ENCODE measurements around the gene NOL4L.

The NOL4L gene

DNA sequence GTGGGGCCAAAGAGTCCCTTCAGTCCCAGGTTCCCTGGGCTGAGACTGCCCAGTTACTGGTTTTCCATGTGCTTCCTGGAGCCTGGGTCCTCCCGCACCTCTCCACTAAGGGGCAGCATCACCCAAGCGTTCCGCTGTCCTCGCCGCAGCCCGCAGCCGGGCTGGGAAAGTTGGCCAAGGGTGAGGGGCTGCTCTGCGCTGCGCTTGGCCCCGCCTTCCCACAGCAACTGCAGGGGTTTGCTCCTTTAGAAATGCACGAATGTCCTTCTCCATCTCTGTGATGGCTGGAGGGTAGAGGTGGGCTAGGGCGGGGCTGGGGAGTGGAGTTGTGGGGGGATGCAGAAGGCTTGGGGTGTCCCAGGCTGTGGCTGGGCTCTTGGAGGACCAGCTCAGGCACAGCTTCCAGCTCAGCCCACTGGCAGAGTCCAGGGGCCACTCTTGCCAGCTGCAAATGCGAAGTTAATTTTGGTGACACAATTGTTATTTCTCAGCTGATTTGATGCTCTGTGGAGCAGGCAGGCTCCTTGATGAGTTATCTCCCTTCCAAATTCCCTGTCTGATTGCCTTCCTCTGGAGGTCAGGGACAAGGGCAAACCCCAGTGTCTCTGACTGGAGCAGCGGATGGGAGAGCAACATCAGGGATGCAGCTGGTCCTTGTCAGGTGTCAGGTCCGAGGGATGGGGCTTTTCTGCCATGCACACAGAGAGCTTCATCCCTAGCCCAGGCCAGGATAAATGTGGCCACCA lies 63.2 kb downstream of the NOL4L start:
- Mint-ChIP-seq H3K4me1 (peaks cover 35% of the 10 kb centered on the region), H3K36me3 (peaks cover 7% of the 10 kb centered on the region), H3K9me3 (no peaks in the 10 kb centered on the region), H3K27me3 (no peaks in the 10 kb centered on the region), H3K27ac (no peak overlapping the region), H3K4me3 (peak overlapping the region; percentile 38)
- ATAC-seq (ENCODE audit: low read depth), result peak; percentile 82
- peak; percentile 61 to 68 for DNase-seq (ENCODE audit: low spot score in 2 of 2)

DNA sequence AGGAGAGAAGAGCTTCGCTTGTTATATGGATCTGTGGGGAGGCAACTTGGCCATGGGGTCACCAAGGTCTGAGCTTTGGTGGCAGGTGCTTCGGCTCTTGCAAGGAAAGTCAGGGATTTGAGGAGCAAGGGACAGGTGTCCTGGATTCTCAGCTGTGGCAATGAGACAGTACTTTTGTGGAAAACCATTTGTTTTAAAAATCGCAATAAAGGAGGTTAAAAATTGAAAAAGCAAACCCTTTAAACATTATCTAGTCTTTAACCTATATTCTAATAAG lies 64.3 kb downstream of the NOL4L start:
- Mint-ChIP-seq H3K27ac (no peak overlapping the region), H3K4me3 (no peak overlapping the region), H3K9me3 (no peaks in the 10 kb centered on the region)

DNA sequence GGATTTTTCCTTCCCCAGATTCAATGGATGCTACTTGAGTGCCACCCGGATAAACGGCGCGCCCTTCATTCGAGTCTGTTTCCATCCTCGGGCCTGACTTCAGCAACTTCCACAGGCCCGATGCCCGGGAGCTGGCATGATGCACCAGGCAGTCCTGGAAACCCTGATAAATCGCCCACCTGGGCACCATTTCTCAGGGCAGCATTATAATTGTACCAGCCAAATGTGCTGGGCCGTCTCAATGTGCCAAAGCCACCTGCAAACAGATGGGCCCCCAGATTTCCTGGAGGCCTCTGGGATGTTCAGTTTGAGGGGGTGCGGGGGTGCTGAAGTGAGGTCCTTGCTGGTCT lies 65.8 kb downstream of the NOL4L start:
- H3K4me1 Mint-ChIP-seq, result peaks cover 18% of the 10 kb centered on the region
- H3K4me3 Mint-ChIP-seq, result no peak overlapping the region
- ATAC-seq (ENCODE audit: low read depth), result no peak
- no peak overlapping the region for H3K27ac Mint-ChIP-seq
- H3K27me3 Mint-ChIP-seq, result no peaks in the 10 kb centered on the region
- no peak for DNase-seq (ENCODE audit: low spot score in 2 of 2)
- H3K36me3 Mint-ChIP-seq, result peaks cover 21% of the 10 kb centered on the region
- H3K9me3 Mint-ChIP-seq, result no peaks in the 10 kb centered on the region

More for the DNA sequence above, 64.3 kb downstream of the NOL4L start:
- peaks cover 13% of the 10 kb centered on the region for H3K36me3 Mint-ChIP-seq
- no peak for DNase-seq (ENCODE audit: low spot score in 2 of 2)
- peaks cover 29% of the 10 kb centered on the region for H3K4me1 Mint-ChIP-seq
- ATAC-seq (ENCODE audit: low read depth), result no peak
- H3K27me3 Mint-ChIP-seq, result no peaks in the 10 kb centered on the region

DNA sequence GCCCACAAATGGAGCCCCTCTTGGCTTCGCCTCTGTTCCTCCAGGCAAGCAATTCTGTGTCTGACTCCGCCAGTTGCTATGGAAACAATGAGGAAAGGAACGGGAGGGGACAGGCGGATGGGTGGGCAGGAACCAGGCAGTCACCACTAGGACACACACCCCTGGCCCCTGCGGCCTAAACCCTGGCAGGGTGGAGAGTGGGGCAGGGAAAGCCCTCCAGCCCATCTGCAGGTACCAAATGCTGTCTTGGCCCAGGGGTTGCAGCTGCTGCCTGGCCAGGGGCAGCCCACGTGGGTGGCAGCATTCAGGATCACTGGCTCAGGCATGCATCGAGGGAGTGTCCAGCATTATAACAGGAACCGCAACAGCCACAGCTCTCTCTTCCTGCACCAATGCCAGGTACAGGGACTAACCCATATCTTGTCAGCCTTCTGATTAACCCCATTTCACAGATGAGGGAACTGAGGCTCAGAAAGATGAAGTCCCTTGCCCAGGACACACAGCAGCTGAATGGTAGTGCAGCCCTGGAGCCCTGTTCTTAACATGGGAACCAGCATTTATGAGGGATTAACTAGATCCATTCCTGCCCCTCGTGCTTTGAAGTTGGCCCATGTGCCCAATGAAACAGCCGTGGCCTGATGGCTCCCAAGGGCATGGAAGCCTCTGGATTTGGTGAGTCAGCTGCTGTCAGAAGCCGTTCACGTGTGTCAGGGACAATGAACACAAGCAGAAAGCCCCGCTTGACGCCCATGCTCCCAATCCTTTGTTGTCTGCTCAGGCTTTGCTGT lies 66.3 kb downstream of the NOL4L start:
- ATAC-seq (ENCODE audit: low read depth), result no peak
- Mint-ChIP-seq H3K27me3 (no peaks in the 10 kb centered on the region), H3K4me3 (no peak overlapping the region), H3K36me3 (peaks cover 20% of the 10 kb centered on the region), H3K4me1 (peaks cover 16% of the 10 kb centered on the region), H3K9me3 (no peaks in the 10 kb centered on the region), H3K27ac (no peak overlapping the region)
- DNase-seq (ENCODE audit: low spot score in 2 of 2), result no peak

DNA sequence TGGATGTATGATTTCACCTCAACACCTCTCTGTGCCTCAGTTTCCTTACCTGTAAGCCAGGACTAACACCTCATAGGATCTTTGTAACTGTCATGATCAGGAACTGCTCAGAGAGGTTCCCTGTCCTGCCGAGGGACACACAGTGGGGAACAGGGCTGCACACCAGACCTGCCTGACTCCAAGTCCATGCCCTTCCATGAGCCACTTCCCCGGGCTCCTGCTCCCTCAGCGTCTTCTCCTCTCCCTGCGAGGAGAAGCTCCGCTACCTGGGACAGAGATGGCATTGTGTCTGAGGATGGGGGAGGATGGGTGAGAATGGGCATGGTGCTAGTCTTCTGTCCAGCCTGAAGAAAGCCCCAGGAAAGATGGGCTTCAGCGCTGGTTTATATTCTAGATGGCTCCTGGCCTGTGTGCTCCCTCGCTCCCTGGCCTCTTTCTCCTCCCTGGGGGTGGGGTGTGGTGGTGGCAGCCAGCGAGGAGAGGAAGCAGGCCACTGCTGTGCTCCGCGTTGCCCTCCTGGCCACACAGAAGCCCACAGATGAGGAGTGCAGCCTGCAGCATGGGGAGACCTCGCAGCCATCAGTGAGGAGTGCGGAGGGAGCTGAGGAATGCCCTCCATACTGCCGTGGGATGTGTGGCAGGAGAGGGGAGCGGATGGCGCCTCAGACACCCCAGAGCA lies 67.1 kb downstream of the NOL4L start:
- Mint-ChIP-seq H3K4me1 (peaks cover 13% of the 10 kb centered on the region), H3K27me3 (no peaks in the 10 kb centered on the region), H3K4me3 (no peak overlapping the region), H3K9me3 (no peaks in the 10 kb centered on the region), H3K36me3 (peaks cover 21% of the 10 kb centered on the region), H3K27ac (no peak overlapping the region)
- ATAC-seq (ENCODE audit: low read depth) (no peak), DNase-seq (ENCODE audit: low spot score in 2 of 2) (no peak)

DNA sequence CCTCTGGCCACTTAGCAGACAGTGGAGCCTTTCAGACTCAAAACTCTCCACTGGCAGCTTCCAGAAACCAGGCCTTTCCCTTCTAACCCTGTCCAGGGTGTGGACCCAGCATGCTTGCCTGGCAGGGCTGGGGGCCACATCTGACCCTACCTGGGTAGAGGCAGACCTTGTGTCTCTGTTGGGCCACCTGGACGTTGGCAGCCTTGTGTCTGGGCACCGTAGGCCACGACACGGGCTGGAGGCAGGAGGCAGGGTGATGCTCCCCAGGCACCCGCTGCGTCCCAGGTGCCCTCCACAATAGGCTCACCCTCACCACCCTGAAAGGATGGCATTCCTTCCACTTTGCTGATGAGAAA lies 67.6 kb downstream of the NOL4L start:
- Mint-ChIP-seq H3K4me1 (peaks cover 9% of the 10 kb centered on the region), H3K27me3 (no peaks in the 10 kb centered on the region), H3K4me3 (no peak overlapping the region), H3K36me3 (peaks cover 21% of the 10 kb centered on the region), H3K9me3 (no peaks in the 10 kb centered on the region), H3K27ac (no peak overlapping the region)
- ATAC-seq (ENCODE audit: low read depth) (no peak), DNase-seq (ENCODE audit: low spot score in 2 of 2) (no peak)

DNA sequence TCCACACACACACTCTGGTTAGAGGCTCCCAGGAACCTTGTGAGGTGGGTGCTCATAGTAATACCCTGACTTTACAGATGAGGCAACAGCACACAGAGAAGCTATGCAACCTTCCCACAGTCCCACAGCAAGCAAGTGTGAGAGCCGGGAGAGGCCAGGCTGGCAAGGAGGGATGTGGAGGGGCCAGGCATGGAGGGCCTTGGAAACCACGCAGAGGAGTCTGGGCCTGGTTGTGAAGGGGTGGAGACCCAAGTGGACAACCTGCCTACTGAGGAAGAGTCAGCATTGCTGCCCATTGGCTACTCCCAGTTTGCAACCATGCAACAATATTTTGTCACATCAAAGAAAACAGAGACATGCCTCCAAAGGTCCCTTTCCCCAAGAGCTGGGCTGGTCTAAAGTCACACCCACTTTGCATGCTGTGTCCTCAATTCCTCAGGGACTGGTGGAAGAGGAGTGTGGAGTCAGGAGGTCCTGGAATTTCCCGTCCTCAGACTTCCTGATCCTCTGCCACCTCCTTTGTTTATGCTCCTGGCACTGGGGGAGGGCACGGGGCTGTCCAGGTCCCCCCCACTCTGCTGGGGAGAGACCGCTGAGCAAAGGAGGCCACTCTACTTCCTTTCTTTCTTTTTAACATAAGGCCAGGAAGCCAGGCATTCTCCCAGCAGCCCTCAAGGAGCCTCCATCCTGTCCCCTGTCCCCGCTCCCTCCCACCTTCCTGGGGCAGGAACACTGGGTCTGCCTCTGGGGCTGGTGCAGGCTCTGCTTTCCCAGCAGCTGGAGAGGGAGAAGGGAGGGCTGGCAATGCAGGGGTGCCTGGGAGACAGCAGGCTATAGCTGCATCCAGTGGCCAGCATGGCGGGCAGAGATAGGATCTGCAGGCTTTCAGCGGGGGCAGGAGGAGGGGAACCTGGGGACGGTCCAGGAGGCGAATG lies 68.3 kb downstream of the NOL4L start:
- ATAC-seq (ENCODE audit: low read depth) (no peak), DNase-seq (ENCODE audit: low spot score in 2 of 2) (no peak)
- Mint-ChIP-seq H3K27ac (no peak overlapping the region), H3K4me1 (peaks cover 4% of the 10 kb centered on the region), H3K4me3 (no peak overlapping the region), H3K36me3 (peaks cover 23% of the 10 kb centered on the region), H3K27me3 (no peaks in the 10 kb centered on the region), H3K9me3 (no peaks in the 10 kb centered on the region)

DNA sequence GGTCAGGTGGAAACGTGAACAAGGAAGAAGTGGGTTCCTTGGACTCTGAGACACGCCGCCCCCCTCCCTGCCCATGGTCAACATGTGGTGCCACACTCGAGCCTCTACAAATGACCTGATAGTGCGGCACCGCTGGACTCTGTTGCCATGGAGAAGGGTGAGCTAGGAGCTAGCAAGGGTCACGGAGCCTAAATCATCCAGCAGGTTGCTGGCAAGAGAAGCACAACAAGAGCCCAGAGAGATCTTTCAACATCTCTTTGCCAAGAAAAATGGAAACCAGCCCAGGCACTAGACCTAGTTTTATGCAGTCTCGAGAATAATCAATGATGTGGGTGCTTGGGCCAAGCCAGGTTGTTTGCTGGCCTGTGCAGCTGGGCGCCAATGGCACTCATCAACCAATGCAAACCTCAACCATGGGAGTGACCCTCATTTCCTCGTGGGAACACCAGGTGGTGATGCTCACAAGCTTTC lies 69.5 kb downstream of the NOL4L start:
- H3K36me3 Mint-ChIP-seq, result peaks cover 23% of the 10 kb centered on the region
- H3K27ac Mint-ChIP-seq, result no peak overlapping the region
- no peaks in the 10 kb centered on the region for H3K9me3 Mint-ChIP-seq
- ATAC-seq (ENCODE audit: low read depth), result no peak
- H3K4me3 Mint-ChIP-seq, result no peak overlapping the region
- no peak for DNase-seq (ENCODE audit: low spot score in 2 of 2)
- H3K27me3 Mint-ChIP-seq, result no peaks in the 10 kb centered on the region
- peaks cover 4% of the 10 kb centered on the region for H3K4me1 Mint-ChIP-seq

DNA sequence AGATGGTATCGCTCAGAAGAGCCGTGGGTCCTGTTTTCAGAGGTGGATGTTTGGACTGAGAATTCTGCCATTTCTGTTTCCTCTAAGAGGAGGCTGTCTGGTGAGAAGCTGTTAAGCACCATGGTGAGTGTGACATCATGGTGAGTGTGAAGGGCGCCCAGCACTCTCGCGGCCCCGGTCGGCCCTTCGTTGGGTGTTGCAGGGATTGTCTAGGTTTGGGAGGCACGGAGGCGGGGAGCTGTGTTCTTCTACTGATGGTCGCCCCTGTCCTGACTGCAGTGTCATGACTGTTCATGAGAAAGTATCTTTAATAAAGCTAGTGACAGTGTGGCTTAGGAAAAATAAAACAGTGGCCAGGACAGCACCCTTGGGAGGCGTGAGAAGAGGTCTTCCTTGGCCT lies 70.4 kb downstream of the NOL4L start:
- ATAC-seq (ENCODE audit: low read depth), result no peak
- no peak for DNase-seq (ENCODE audit: low spot score in 2 of 2)
- no peak overlapping the region for H3K27ac Mint-ChIP-seq
- no peak overlapping the region for H3K4me3 Mint-ChIP-seq
- H3K36me3 Mint-ChIP-seq, result peaks cover 21% of the 10 kb centered on the region
- H3K9me3 Mint-ChIP-seq, result no peaks in the 10 kb centered on the region
- H3K4me1 Mint-ChIP-seq, result peaks cover 10% of the 10 kb centered on the region
- H3K27me3 Mint-ChIP-seq, result no peaks in the 10 kb centered on the region

DNA sequence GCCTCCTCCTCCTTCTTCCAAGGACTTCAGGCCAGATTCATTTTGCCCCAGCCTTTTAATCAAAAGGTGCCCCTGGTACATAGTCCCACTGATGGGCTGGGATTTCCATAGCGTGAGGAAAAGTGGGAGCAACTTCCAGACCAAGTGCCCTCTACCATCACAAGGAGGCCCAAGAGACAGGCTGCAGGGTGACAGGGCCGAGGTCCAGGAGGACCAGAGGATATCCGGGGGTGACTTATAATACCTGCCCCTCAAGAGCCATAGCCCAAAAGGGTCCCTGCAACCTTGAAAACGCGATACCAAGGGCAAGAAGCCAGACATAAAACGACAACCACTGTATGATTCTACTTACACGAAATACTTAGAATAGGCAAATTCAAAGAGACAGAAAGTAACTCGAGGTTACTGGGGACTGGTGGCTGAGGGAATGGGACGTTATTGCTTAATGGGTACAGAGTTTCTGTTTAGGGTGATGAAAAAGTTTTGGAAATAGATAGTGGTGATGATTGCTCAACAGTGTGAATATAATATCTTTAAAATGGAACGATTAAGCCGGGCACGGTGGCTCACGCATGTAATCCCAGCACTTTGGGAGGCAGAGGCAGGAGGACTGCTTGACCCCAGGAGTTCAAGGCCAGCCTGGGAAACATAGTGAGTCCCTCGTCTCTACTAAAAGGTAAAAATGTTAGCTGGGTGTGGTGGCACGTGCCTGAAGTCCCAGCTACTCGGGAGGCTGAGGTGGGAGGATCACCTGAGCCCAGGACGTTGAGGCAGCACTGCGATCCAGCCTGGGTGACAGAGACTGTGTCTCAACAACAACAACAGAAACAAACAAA lies 71.9 kb downstream of the NOL4L start:
- ATAC-seq (ENCODE audit: low read depth) (no peak), DNase-seq (ENCODE audit: low spot score in 2 of 2) (no peak)
- Mint-ChIP-seq H3K4me3 (no peak overlapping the region), H3K36me3 (peaks cover 24% of the 10 kb centered on the region), H3K4me1 (peaks cover 17% of the 10 kb centered on the region), H3K27ac (no peak overlapping the region), H3K9me3 (no peaks in the 10 kb centered on the region), H3K27me3 (no peaks in the 10 kb centered on the region)

DNA sequence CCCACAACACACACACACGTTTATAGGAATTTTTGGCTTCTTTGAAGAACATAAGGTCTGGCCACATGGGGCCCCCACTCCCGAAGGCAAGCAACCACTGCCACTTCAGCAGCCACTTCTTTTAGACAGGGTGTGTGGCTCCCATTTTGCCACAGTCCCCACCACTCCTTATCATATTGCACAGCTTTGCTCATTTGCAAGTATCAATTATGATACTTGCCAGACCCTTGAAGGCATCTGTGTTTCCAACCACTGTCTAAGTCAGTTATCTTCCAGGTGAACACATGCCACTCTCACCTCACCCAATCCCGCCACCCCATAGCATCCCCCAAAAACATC lies 73.1 kb downstream of the NOL4L start:
- Mint-ChIP-seq H3K27ac (no peak overlapping the region), H3K4me3 (no peak overlapping the region), H3K9me3 (no peaks in the 10 kb centered on the region)

DNA sequence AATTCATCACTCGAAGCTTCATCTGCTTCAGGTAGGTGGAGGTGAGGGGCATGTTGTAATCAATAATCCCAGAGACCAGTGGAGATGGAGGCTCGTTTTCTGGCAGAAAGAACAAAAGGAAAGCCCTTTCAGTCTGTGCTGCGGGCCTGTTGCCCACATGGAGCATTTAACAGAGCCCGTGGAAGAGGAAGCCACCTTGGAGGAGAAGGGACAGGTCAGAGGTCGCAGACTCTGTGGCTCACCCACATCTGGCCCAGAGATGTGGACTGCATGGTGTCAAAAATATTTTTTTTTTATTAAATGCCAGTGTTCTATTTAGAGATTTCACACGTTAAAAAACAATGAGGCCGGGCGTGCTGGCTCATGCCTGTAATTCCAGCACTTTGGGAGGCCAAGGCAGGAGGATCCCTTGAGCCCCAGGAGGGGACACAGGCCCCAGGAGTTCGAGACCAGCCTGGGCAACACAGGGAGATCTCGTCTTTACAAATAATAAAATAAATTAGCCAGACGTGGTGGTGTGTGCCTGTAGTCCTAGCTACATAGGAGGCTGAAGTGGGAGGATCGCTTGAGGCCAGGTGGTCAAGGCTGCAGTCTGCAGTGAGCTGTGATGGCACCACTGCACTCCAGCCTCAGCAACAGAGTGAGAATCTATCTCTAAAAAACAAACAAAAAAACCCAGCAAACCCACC lies 73.6 kb downstream of the NOL4L start:
- Mint-ChIP-seq H3K27me3 (no peaks in the 10 kb centered on the region), H3K4me3 (no peak overlapping the region), H3K4me1 (peaks cover 16% of the 10 kb centered on the region), H3K27ac (no peak overlapping the region), H3K9me3 (no peaks in the 10 kb centered on the region), H3K36me3 (peaks cover 24% of the 10 kb centered on the region)
- ATAC-seq (ENCODE audit: low read depth), result no peak
- no peak for DNase-seq (ENCODE audit: low spot score in 2 of 2)

More for the DNA sequence above, 73.1 kb downstream of the NOL4L start:
- DNase-seq (ENCODE audit: low spot score in 2 of 2) (no peak), ATAC-seq (ENCODE audit: low read depth) (no peak)
- no peaks in the 10 kb centered on the region for H3K27me3 Mint-ChIP-seq
- H3K4me1 Mint-ChIP-seq, result peaks cover 17% of the 10 kb centered on the region
- peaks cover 24% of the 10 kb centered on the region for H3K36me3 Mint-ChIP-seq
